ENCODE measurements around the gene PARD3B. TPM values are rescaled to one million over a fixed set of nuclear protein-coding genes. Genes with fewer than 3 reads are reported as not detected.

Gene PARD3B
- total RNA-seq, 1 experiment from 2014 or later, result 2.0 TPM

GRCh38 chr2:205217004-205217403 lies 671.7 kb downstream of the PARD3B start:
- Histone ChIP-seq H3K36me3 (ENCODE audit: control insufficient read depth in 1 of 2, insufficient read depth in 2 of 2, low read length in 2 of 2) (no peaks in the 10 kb centered on the region), H3K27ac (ENCODE audit: low read depth, low read length) (no peak overlapping the region), H3K9me3 (ENCODE audit: control insufficient read depth in 1 of 2, insufficient read depth in 1 of 2, low read depth in 1 of 2, low read length in 2 of 2) (no peaks in the 10 kb centered on the region), H2AFZ (ENCODE audit: low read depth, low read length, poor library complexity, severe bottlenecking) (no peak overlapping the region), H4K20me1 (ENCODE audit: insufficient read depth) (no peaks in the 10 kb centered on the region), H3K4me2 (ENCODE audit: low read length) (no peak overlapping the region), H3K27me3 (ENCODE audit: insufficient read depth, low read length) (no peaks in the 10 kb centered on the region), H3K9me2 (ENCODE audit: insufficient read depth) (no peaks in the 10 kb centered on the region), H3K9ac (ENCODE audit: low read length) (no peak overlapping the region), H3K4me3 (replicated peaks in 1 of 2; ENCODE audit: low read depth in 1 of 2, low read length in 2 of 2) (no peak overlapping the region), H3K79me2 (ENCODE audit: insufficient read depth, low read length) (no peaks in the 10 kb centered on the region), H3K4me1 (ENCODE audit: control insufficient read depth in 1 of 2, insufficient read depth in 2 of 2, low read length in 2 of 2) (no peaks in the 10 kb centered on the region)
- no TSS peak for BruUV-seq (replicated peaks)
- ChIA-PET POLR2A (no interaction called here), CTCF (no interaction called here), RAD21 (ENCODE audit: low non-redundant PET in 1 of 2, low total read pairs in 2 of 2, uncharacterized antibody in 2 of 2, unreplicated experiment in 2 of 2) (no interaction called here)
- intact Hi-C loops (cut with micrococcal nuclease), result no loop called here
- ATAC-seq (no peak), DNase-seq (ENCODE audit: low read depth, low spot score) (no peak)
- no peak for TF ChIP-seq SP1 (IDR thresholded peaks at IDR 0.05; ENCODE audit: low read depth)
- no peak for TF ChIP-seq EZH2 (IDR thresholded peaks at IDR 0.05)
- no peak for TF ChIP-seq SIN3A (IDR thresholded peaks at IDR 0.05; ENCODE audit: low read depth)
- TF ChIP-seq CTCF (IDR thresholded peaks at IDR 0.05 in 2 of 3, conservative IDR thresholded peaks at IDR 0.05 in 1 of 3; ENCODE audit: borderline replicate concordance in 1 of 3, insufficient read depth in 1 of 3, low read depth in 2 of 3, low read length in 2 of 3), result no peak
- TF ChIP-seq POLR2A (IDR thresholded peaks at IDR 0.05; ENCODE audit: borderline replicate concordance, extremely low read depth, insufficient read depth, insufficient read length), result no peak
- TF ChIP-seq EZH2phosphoT487 (IDR thresholded peaks at IDR 0.05; ENCODE audit: borderline replicate concordance), result no peak
- TF ChIP-seq YY1 (IDR thresholded peaks at IDR 0.05; ENCODE audit: extremely low read depth, insufficient replicate concordance, low read depth, low read length), result no peak
- no peak for TF ChIP-seq FOSL1 (IDR thresholded peaks at IDR 0.05; ENCODE audit: low read depth)
- TF ChIP-seq ZNF274 (IDR thresholded peaks at IDR 0.05; ENCODE audit: low read depth, low read length), result no peak
- no peak for TF ChIP-seq RAD21 (IDR thresholded peaks at IDR 0.05; ENCODE audit: low read depth)

- no peak for DNase-seq (ENCODE audit: low read depth, low spot score)
- ChIA-PET POLR2A (no interaction called here), CTCF (no interaction called here), RAD21 (ENCODE audit: low non-redundant PET in 1 of 2, low total read pairs in 2 of 2, uncharacterized antibody in 2 of 2, unreplicated experiment in 2 of 2) (no interaction called here)
- Histone ChIP-seq H3K4me1 (ENCODE audit: control insufficient read depth in 1 of 2, insufficient read depth in 2 of 2, low read length in 2 of 2) (no peaks in the 10 kb centered on the region), H3K27ac (ENCODE audit: low read depth, low read length) (no peak overlapping the region), H2AFZ (ENCODE audit: low read depth, low read length, poor library complexity, severe bottlenecking) (no peak overlapping the region), H3K9me2 (ENCODE audit: insufficient read depth) (no peaks in the 10 kb centered on the region), H3K27me3 (ENCODE audit: insufficient read depth, low read length) (no peaks in the 10 kb centered on the region), H3K9me3 (ENCODE audit: control insufficient read depth in 1 of 2, insufficient read depth in 1 of 2, low read depth in 1 of 2, low read length in 2 of 2) (no peaks in the 10 kb centered on the region), H3K4me2 (ENCODE audit: low read length) (no peak overlapping the region), H3K79me2 (ENCODE audit: insufficient read depth, low read length) (no peaks in the 10 kb centered on the region), H3K9ac (ENCODE audit: low read length) (no peak overlapping the region), H3K4me3 (replicated peaks in 1 of 2; ENCODE audit: low read depth in 1 of 2, low read length in 2 of 2) (no peak overlapping the region), H3K36me3 (ENCODE audit: control insufficient read depth in 1 of 2, insufficient read depth in 2 of 2, low read length in 2 of 2) (no peaks in the 10 kb centered on the region), H4K20me1 (ENCODE audit: insufficient read depth) (no peaks in the 10 kb centered on the region)
- TF ChIP-seq CBX3 (IDR thresholded peaks at IDR 0.05; ENCODE audit: low read depth), result no peak
- no peak for TF ChIP-seq EGR1 (IDR thresholded peaks at IDR 0.05; ENCODE audit: low read depth)
- no peak for TF ChIP-seq FOSL1 (IDR thresholded peaks at IDR 0.05; ENCODE audit: low read depth)
- no peak for TF ChIP-seq CTCF (IDR thresholded peaks at IDR 0.05 in 2 of 3, conservative IDR thresholded peaks at IDR 0.05 in 1 of 3; ENCODE audit: borderline replicate concordance in 1 of 3, insufficient read depth in 1 of 3, low read depth in 2 of 3, low read length in 2 of 3)
- no TSS peak for BruUV-seq (replicated peaks)
- intact Hi-C loops (cut with micrococcal nuclease), result no loop called here
- no peak for ATAC-seq
Observed at GRCh38 chr2:205218056-205218455, 672.8 kb downstream of the PARD3B start.
